Peyer's patch (tissue), 4 donors: Measurements from ENCODE around the gene MLPH. TPM values are rescaled to one million over a fixed set of nuclear protein-coding genes. Genes with fewer than 3 reads are reported as not detected.

Experiments used
- DNase-seq, 3 donors: peaks; one replicate each; pipeline ENCODE4 v3.0.0-alpha.2; 2017 to 2019
- H3K27ac ChIP-seq, 4 donors: fragments of 200-600 bp; sonication (generic); one replicate each; pipeline ENCODE4 v1.5.1; 2016 to 2019
- H3K27me3 ChIP-seq, 2 donors: fragments of 200-600 bp; sonication (generic); one replicate each; pipeline ENCODE4 v1.5.1; 2019
- H3K36me3 ChIP-seq, 3 donors: fragments of 200-600 bp; sonication (generic); one replicate each; pipeline ENCODE4 v1.5.1; 2016 to 2019
- H3K4me1 ChIP-seq, 4 donors: fragments of 200-600 bp; sonication (generic); one replicate each; pipeline ENCODE4 v1.5.1; 2016 to 2019
- H3K4me3 ChIP-seq, 4 donors: fragments of 200-600 bp; sonication (generic); 1 replicate in 3 of 4; 2 replicates in 1 of 4; pipeline ENCODE4 v1.5.1; 2016 to 2019; ENCODE audit warnings: mild to moderate bottlenecking in 1 of 4
- H3K9me3 ChIP-seq, 4 donors: fragments of 200-600 bp; sonication (generic); one replicate each; pipeline ENCODE4 v1.5.1; 2016 to 2019; ENCODE audit warnings: mild to moderate bottlenecking in 1 of 4
- CTCF ChIP-seq, 6 experiments: fragments of 450-650 bp in 4 of 6; fragments of 200-600 bp in 2 of 6; sonication (generic) in 1 of 6; IDR thresholded peaks; one replicate each; pipeline ENCODE4 v1.5.1; 2017 to 2019; ENCODE audit warnings: antibody characterized with exemption in 6 of 6, mild to moderate bottlenecking in 3 of 6, moderate library complexity in 1 of 6
- POLR2A ChIP-seq, 2 donors: fragments of 450-650 bp; IDR thresholded peaks; one replicate each; pipeline ENCODE4 v1.5.1; 2017; ENCODE audit warnings: antibody characterized with exemption in 2 of 2, mild to moderate bottlenecking in 2 of 2, moderate library complexity in 2 of 2
- total RNA-seq, 4 donors: library from RNA; depleted of rRNA; stranded (reverse); fragments of >200 nt; gene quantifications; one replicate each; pipeline ENCODE4 v1.1.0, GENCODE V29; 2016

The MLPH gene
- total RNA-seq, 4 donors from 2014 or later: 82.5 to 195 (median 116) TPM

GRCh38 chr2:237572021-237572741, 85.1 kb downstream of the MLPH start:
- Histone ChIP-seq H3K9me3 (no peaks in the 10 kb centered on the region), H3K27me3 (no peaks in the 10 kb centered on the region), H3K4me3 (no peak overlapping the region), H3K4me1 (peaks cover 0 to 9% (median 2%) of the 10 kb centered on the region in 4 donors), H3K27ac (no peak overlapping the region), H3K36me3 (peaks cover 0 to 7% (median 0%) of the 10 kb centered on the region in 3 donors)
- TF ChIP-seq POLR2A (IDR thresholded peaks at IDR 0.05): no peak
- peak; percentile 70 to 99 (median 98) for TF ChIP-seq CTCF (IDR thresholded peaks at IDR 0.05)
- peak; percentile 78 to 94 (median 94) for DNase-seq

- Histone ChIP-seq H3K4me3 (no peak overlapping the region), H3K27ac (no peak overlapping the region), H3K4me1 (peaks cover 0 to 9% (median 2%) of the 10 kb centered on the region in 4 donors), H3K9me3 (no peaks in the 10 kb centered on the region), H3K27me3 (no peaks in the 10 kb centered on the region), H3K36me3 (peaks cover 0 to 11% (median 0%) of the 10 kb centered on the region in 3 donors)
- peak in 1 of 3 donors; percentile 33 for DNase-seq
- TF ChIP-seq POLR2A (IDR thresholded peaks at IDR 0.05) (no peak), CTCF (IDR thresholded peaks at IDR 0.05) (no peak)
Observed at GRCh38 chr2:237572742-237573101, 85.7 kb downstream of the MLPH start.

GRCh38 chr2:237573721-237574415, 86.8 kb downstream of the MLPH start:
- TF ChIP-seq POLR2A (IDR thresholded peaks at IDR 0.05) (no peak), CTCF (IDR thresholded peaks at IDR 0.05) (no peak)
- Histone ChIP-seq H3K9me3 (no peaks in the 10 kb centered on the region), H3K27ac (no peak overlapping the region), H3K4me1 (peaks cover 0 to 9% (median 2%) of the 10 kb centered on the region in 4 donors), H3K27me3 (no peaks in the 10 kb centered on the region), H3K36me3 (peaks cover 0 to 12% (median 0%) of the 10 kb centered on the region in 3 donors), H3K4me3 (no peak overlapping the region)
- DNase-seq: peak in 1 of 3 donors; percentile 30

GRCh38 chr2:237574467-237574866, 87.4 kb downstream of the MLPH start:
- no peak overlapping the region for H3K27ac ChIP-seq
- H3K4me3 ChIP-seq: no peak overlapping the region
- no peaks in the 10 kb centered on the region for H3K9me3 ChIP-seq
- peaks cover 0 to 9% (median 2%) of the 10 kb centered on the region in 4 donors for H3K4me1 ChIP-seq
- TF ChIP-seq POLR2A (IDR thresholded peaks at IDR 0.05) (no peak), CTCF (IDR thresholded peaks at IDR 0.05) (no peak)
- H3K27me3 ChIP-seq: no peaks in the 10 kb centered on the region
- peaks cover 0 to 12% (median 0%) of the 10 kb centered on the region in 3 donors for H3K36me3 ChIP-seq
- peak in 1 of 3 donors; percentile 27 for DNase-seq

GRCh38 chr2:237574894-237575868, 88.1 kb downstream of the MLPH start:
- no peak overlapping the region for H3K4me3 ChIP-seq
- no peaks in the 10 kb centered on the region for H3K27me3 ChIP-seq
- peaks cover 0 to 9% (median 2%) of the 10 kb centered on the region in 4 donors for H3K4me1 ChIP-seq
- no peaks in the 10 kb centered on the region for H3K9me3 ChIP-seq
- peaks cover 0 to 12% (median 0%) of the 10 kb centered on the region in 3 donors for H3K36me3 ChIP-seq
- DNase-seq: peak in 1 of 3 donors; percentile 52
- H3K27ac ChIP-seq: peak overlapping the region in 1 of 4 donors; percentile 39
- TF ChIP-seq POLR2A (IDR thresholded peaks at IDR 0.05): no peak
- no peak for TF ChIP-seq CTCF (IDR thresholded peaks at IDR 0.05)
